Mesenchymal stem cell (in vitro differentiated cells and primary cell): ENCODE results near the gene CYP4F22.

Experiments used
- DNase-seq: peaks from one replicate; pipeline ENCODE4 v3.0.0-alpha.2; 2013
- H2AFZ ChIP-seq: one replicate; pipeline ENCODE4 v1.6.1; 2013; ENCODE audit warnings: low read depth, mild to moderate bottlenecking, control low read depth, inconsistent platforms, low read length, moderate library complexity
- H2AK5ac ChIP-seq: 2 replicates; pipeline ENCODE4 v1.6.1; 2013; ENCODE audit warnings: low read length, moderate library complexity, mild to moderate bottlenecking, inconsistent platforms; ENCODE audit not compliant: severe bottlenecking
- H2BK120ac ChIP-seq: one replicate; pipeline ENCODE4 v1.6.1; 2013; ENCODE audit warnings: low read depth, mild to moderate bottlenecking, inconsistent platforms, low read length, moderate library complexity
- H2BK12ac ChIP-seq, 2 experiments: one replicate each; pipeline ENCODE4 v1.6.1; 2013; ENCODE audit warnings: inconsistent platforms in 2 of 2, low read length in 2 of 2, mild to moderate bottlenecking in 2 of 2, moderate library complexity in 2 of 2, control low read depth in 1 of 2
- H2BK15ac ChIP-seq: one replicate; pipeline ENCODE4 v1.6.1; 2013; ENCODE audit warnings: mild to moderate bottlenecking, low read depth, inconsistent platforms; ENCODE audit not compliant: poor library complexity, severe bottlenecking
- H2BK5ac ChIP-seq: 2 replicates; pipeline ENCODE4 v1.6.1; 2013; ENCODE audit warnings: low read depth, mild to moderate bottlenecking, low read length, control low read depth, inconsistent platforms; ENCODE audit not compliant: poor library complexity, severe bottlenecking
- H3K14ac ChIP-seq, 2 experiments: one replicate each; pipeline ENCODE4 v1.6.1; 2013; ENCODE audit warnings: inconsistent platforms in 2 of 2, low read length in 2 of 2, control low read depth in 1 of 2, mild to moderate bottlenecking in 1 of 2, moderate library complexity in 1 of 2
- H3K18ac ChIP-seq, 2 experiments: one replicate each; pipeline ENCODE4 v1.6.1; 2013; ENCODE audit warnings: inconsistent platforms in 2 of 2, low read length in 2 of 2, control low read depth in 1 of 2, low read depth in 1 of 2, mild to moderate bottlenecking in 1 of 2
- H3K23ac ChIP-seq, 2 experiments: one replicate each; pipeline ENCODE4 v1.6.1; 2013; ENCODE audit warnings: inconsistent platforms in 2 of 2, low read length in 2 of 2, mild to moderate bottlenecking in 2 of 2, moderate library complexity in 2 of 2, control low read depth in 1 of 2
- H3K27ac ChIP-seq: 2 replicates; pipeline ENCODE4 v1.5.1; 2013; ENCODE audit warnings: mild to moderate bottlenecking, moderate library complexity, low read length, control low read depth, inconsistent platforms; ENCODE audit not compliant: poor library complexity, severe bottlenecking
- H3K27me3 ChIP-seq, 2 experiments: 2 replicates each; pipeline versions ENCODE4 v1.6.1 to v1.7.0; 2013; ENCODE audit warnings: low read length in 2 of 2, mild to moderate bottlenecking in 2 of 2, moderate library complexity in 2 of 2, control low read depth in 1 of 2, inconsistent platforms in 1 of 2; ENCODE audit not compliant: control insufficient read depth in 1 of 2, insufficient read depth in 1 of 2
- H3K36me3 ChIP-seq, 2 experiments: 2 replicates each; pipeline versions ENCODE4 v1.6.1 to v1.7.0; 2013; ENCODE audit warnings: low read length in 2 of 2, control low read depth in 1 of 2, inconsistent platforms in 1 of 2, low read depth in 1 of 2, mild to moderate bottlenecking in 1 of 2; ENCODE audit not compliant: insufficient read depth in 2 of 2, control insufficient read depth in 1 of 2
- H3K4ac ChIP-seq, 2 experiments: one replicate each; pipeline ENCODE4 v1.6.1; 2013; ENCODE audit warnings: inconsistent platforms in 2 of 2, low read length in 2 of 2, mild to moderate bottlenecking in 2 of 2, moderate library complexity in 2 of 2, control low read depth in 1 of 2, low read depth in 1 of 2
- H3K4me1 ChIP-seq: 2 replicates; pipeline ENCODE4 v1.6.1; 2013; ENCODE audit warnings: low read depth, low read length, control low read depth; ENCODE audit not compliant: control insufficient read depth, insufficient read depth
- H3K4me2 ChIP-seq: 2 replicates; pipeline ENCODE4 v1.6.1; 2013; ENCODE audit warnings: low read length, mild to moderate bottlenecking, inconsistent platforms; ENCODE audit not compliant: poor library complexity, severe bottlenecking
- H3K4me3 ChIP-seq, 2 experiments: 2 replicates each; pipeline versions ENCODE4 v1.5.1 to v1.7.0; 2013; ENCODE audit warnings: low read length in 2 of 2, mild to moderate bottlenecking in 2 of 2, control low read depth in 1 of 2, low read depth in 1 of 2; ENCODE audit not compliant: insufficient read depth in 1 of 2
- H3K79me1 ChIP-seq: replicated peaks from 2 replicates; pipeline ENCODE4 v1.6.1; 2013; ENCODE audit warnings: mild to moderate bottlenecking, control low read depth, low read length, inconsistent platforms; ENCODE audit not compliant: poor library complexity, severe bottlenecking
- H3K9ac ChIP-seq: 2 replicates; pipeline ENCODE4 v1.7.0; 2013; ENCODE audit warnings: mild to moderate bottlenecking, low read length, moderate library complexity
- H3K9me3 ChIP-seq: 2 replicates; pipeline ENCODE4 v1.7.0; 2013; ENCODE audit warnings: mild to moderate bottlenecking, low read length; ENCODE audit not compliant: control insufficient read depth
- H4K8ac ChIP-seq: one replicate; pipeline ENCODE4 v1.6.1; 2013; ENCODE audit warnings: inconsistent platforms, mild to moderate bottlenecking, low read length, moderate library complexity
- H4K91ac ChIP-seq: one replicate; pipeline ENCODE4 v1.6.1; 2013; ENCODE audit warnings: mild to moderate bottlenecking, low read length, inconsistent platforms
- WGBS: methylation state at CpG from one replicate; pipeline ENCODE4 v1.1.7; 2013; ENCODE audit warnings: mixed read lengths; 5-methylcytosine and 5-hydroxymethylcytosine counted together

CYP4F22 gene

GRCh38 chr19:15516363-15516762, 8.0 kb downstream of the CYP4F22 start:
- Histone ChIP-seq H3K4me3 (no peak overlapping the region), H2BK15ac (no peak overlapping the region), H3K27ac (no peak overlapping the region), H3K9ac (no peak overlapping the region), H3K79me1 (no peaks in the 10 kb centered on the region), H2BK12ac (no peak overlapping the region), H3K18ac (no peak overlapping the region), H2BK120ac (no peak overlapping the region), H3K23ac (no peak overlapping the region), H3K36me3 (no peaks in the 10 kb centered on the region), H4K8ac (no peak overlapping the region), H2AK5ac (no peak overlapping the region), H3K4ac (no peak overlapping the region), H3K4me2 (no peak overlapping the region), H4K91ac (no peak overlapping the region), H2AFZ (no peak overlapping the region), H2BK5ac (no peak overlapping the region), H3K4me1 (no peaks in the 10 kb centered on the region), H3K9me3 (peaks cover 16% of the 10 kb centered on the region), H3K14ac (no peak overlapping the region), H3K27me3 (peaks cover 0 to 4% of the 10 kb centered on the region in 2 experiments)
- no peak for DNase-seq
- 47% methylated on average over 1 of the region's 3 CpGs for WGBS

DNA sequence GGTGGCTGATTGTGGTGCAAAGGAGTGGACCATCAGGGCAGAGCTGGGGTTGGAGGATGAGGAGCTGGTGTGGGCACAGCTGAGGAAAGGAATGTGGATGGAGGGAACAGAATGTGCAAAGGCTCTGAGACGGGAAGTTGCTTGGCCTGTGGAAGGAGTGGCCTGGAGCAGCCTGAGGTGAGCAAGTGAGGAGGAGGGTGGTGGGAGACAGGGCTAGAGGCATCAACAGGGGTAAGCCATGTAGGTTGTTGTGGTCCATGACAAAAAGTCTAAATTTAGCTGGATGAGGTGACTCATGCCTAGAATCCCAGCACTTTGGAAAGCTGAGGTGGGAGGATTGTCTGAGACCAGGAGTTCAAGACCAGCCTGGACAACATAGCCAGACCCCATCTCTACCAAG, 9.5 kb downstream of the CYP4F22 start:
- H3K14ac ChIP-seq, result no peak overlapping the region
- no peak overlapping the region for H2BK15ac ChIP-seq
- H3K36me3 ChIP-seq, result no peaks in the 10 kb centered on the region
- no peaks in the 10 kb centered on the region for H3K4me1 ChIP-seq
- 80% methylated on average over 1 of the region's 1 CpG for WGBS
- H2BK5ac ChIP-seq, result no peak overlapping the region
- H4K91ac ChIP-seq, result no peak overlapping the region
- H3K4me2 ChIP-seq, result no peak overlapping the region
- DNase-seq, result no peak
- H3K23ac ChIP-seq, result no peak overlapping the region
- H4K8ac ChIP-seq, result no peak overlapping the region
- H2BK120ac ChIP-seq, result no peak overlapping the region
- H3K9me3 ChIP-seq, result peaks cover 16% of the 10 kb centered on the region
- no peak overlapping the region for H2BK12ac ChIP-seq
- H2AK5ac ChIP-seq, result no peak overlapping the region
- H3K4ac ChIP-seq, result no peak overlapping the region
- H3K27ac ChIP-seq, result no peak overlapping the region
- H3K9ac ChIP-seq, result no peak overlapping the region
- H2AFZ ChIP-seq, result no peak overlapping the region
- no peak overlapping the region for H3K18ac ChIP-seq
- peaks cover 0 to 8% of the 10 kb centered on the region in 2 experiments for H3K27me3 ChIP-seq
- no peaks in the 10 kb centered on the region for H3K79me1 ChIP-seq
- H3K4me3 ChIP-seq, result no peak overlapping the region

GRCh38 chr19:15519433-15519976, 11.2 kb downstream of the CYP4F22 start:
- Histone ChIP-seq H3K4me3 (no peak overlapping the region), H3K27ac (no peak overlapping the region), H3K9ac (no peak overlapping the region), H3K27me3 (peaks cover 0 to 19% of the 10 kb centered on the region in 2 experiments), H2BK120ac (no peak overlapping the region), H3K9me3 (peaks cover 16% of the 10 kb centered on the region), H3K4me2 (no peak overlapping the region), H3K14ac (no peak overlapping the region), H2AK5ac (no peak overlapping the region), H3K4me1 (no peaks in the 10 kb centered on the region), H4K8ac (no peak overlapping the region), H2BK5ac (no peak overlapping the region), H3K4ac (no peak overlapping the region), H3K18ac (no peak overlapping the region), H4K91ac (no peak overlapping the region), H3K36me3 (no peaks in the 10 kb centered on the region), H2BK15ac (no peak overlapping the region), H2AFZ (no peak overlapping the region), H3K23ac (no peak overlapping the region), H3K79me1 (no peaks in the 10 kb centered on the region), H2BK12ac (no peak overlapping the region)
- WGBS, result 80% methylated on average over 6 of the region's 6 CpGs
- no peak for DNase-seq

GRCh38 chr19:15524781-15525180, 16.5 kb downstream of the CYP4F22 start:
- no peak overlapping the region for H3K4me3 ChIP-seq
- no peak for DNase-seq
- no peak overlapping the region for H3K4ac ChIP-seq
- no peaks in the 10 kb centered on the region for H3K36me3 ChIP-seq
- no peak overlapping the region for H2BK5ac ChIP-seq
- no peak overlapping the region for H3K14ac ChIP-seq
- H2BK15ac ChIP-seq, result no peak overlapping the region
- no peak overlapping the region for H3K27ac ChIP-seq
- H2BK120ac ChIP-seq, result no peak overlapping the region
- WGBS, result 65% methylated on average over 5 of the region's 5 CpGs
- no peak overlapping the region for H2AK5ac ChIP-seq
- no peak overlapping the region for H2BK12ac ChIP-seq
- H3K18ac ChIP-seq, result no peak overlapping the region
- H3K4me1 ChIP-seq, result no peaks in the 10 kb centered on the region
- H3K79me1 ChIP-seq, result no peaks in the 10 kb centered on the region
- no peak overlapping the region for H2AFZ ChIP-seq
- no peak overlapping the region for H4K91ac ChIP-seq
- H4K8ac ChIP-seq, result no peak overlapping the region
- H3K4me2 ChIP-seq, result no peak overlapping the region
- no peaks in the 10 kb centered on the region for H3K9me3 ChIP-seq
- no peak overlapping the region for H3K23ac ChIP-seq
- H3K9ac ChIP-seq, result no peak overlapping the region
- peaks cover 0 to 23% of the 10 kb centered on the region in 2 experiments for H3K27me3 ChIP-seq
